PC-9 (cell line): ENCODE results near the gene PRKAG1.

Experiments
- CTCF ChIP-seq: fragments of 200-600 bp; sonication (generic); conservative IDR thresholded peaks from 2 replicates; pipeline ENCODE4 v1.6.1; 2017; ENCODE audit warnings: mixed run types, antibody characterized with exemption, mild to moderate bottlenecking, moderate library complexity
- EZH2 ChIP-seq: fragments of 200-600 bp; sonication (generic); IDR thresholded peaks from 2 replicates; pipeline ENCODE4 v1.8.0; 2017; ENCODE audit warnings: antibody characterized with exemption, low read depth

DNA sequence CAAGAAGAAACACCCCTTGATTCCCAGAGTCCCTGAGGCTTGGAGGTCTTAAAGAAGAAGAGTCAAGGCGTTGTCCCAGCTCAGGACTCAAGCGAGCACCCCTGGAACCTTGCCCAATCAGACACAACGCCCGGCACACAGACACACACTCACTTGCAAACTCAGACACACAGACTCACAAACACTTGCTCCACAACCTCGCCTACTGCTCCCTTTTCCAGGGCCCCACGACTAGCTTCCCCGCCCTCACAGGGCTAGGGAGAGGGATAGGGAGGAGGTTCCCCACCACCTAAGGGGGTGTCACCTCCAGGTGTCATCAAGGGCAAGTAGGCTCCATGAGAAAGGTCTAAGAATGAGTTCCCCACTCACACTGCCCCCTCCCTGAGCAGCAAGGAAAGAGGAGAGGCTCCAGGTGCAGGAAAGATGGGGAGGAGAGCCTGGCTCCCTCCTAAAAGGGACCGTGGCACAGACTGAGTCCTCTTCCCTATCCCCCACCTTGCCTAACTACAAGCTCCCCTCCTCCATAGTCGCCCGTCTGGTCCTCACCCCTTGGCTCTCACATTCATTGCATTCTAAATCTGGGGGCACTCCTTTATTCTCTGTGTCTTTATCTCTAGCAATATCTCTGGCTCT is 47.8 kb downstream of the PRKAG1 start:
- no peak for TF ChIP-seq CTCF
- TF ChIP-seq EZH2, result no peak
